BLaER1 treated with 17β-estradiol and CSF1 and Interleukin-3, amounts not matched to agents 10 nM and 100 nM (cell line): ENCODE measurements around the gene PRIM1.
A peak's percentile ranks its signal among the peaks of the same experiment; 100 is the strongest.

ENCODE experiments used
- H3K27ac ChIP-seq, 11 experiments: shearing (Covaris generic); formaldehyde crosslinking; 2 replicates each; pipeline ENCODE4 v1.8.1; 2022
- H3K27me3 ChIP-seq, 11 experiments: shearing (Covaris generic); formaldehyde crosslinking; 2 replicates each; pipeline ENCODE4 v1.8.1; 2022
- H3K36me3 ChIP-seq, 11 experiments: shearing (Covaris generic); formaldehyde crosslinking; 2 replicates each; pipeline ENCODE4 v1.8.1; 2022
- H3K4me1 ChIP-seq, 10 experiments: shearing (Covaris generic); formaldehyde crosslinking; 2 replicates each; pipeline ENCODE4 v1.8.1; 2022
- H3K4me2 ChIP-seq, 11 experiments: shearing (Covaris generic); formaldehyde crosslinking; 2 replicates each; pipeline ENCODE4 v1.8.1; 2022
- H3K4me3 ChIP-seq, 10 experiments: shearing (Covaris generic); formaldehyde crosslinking; 2 replicates each; pipeline ENCODE4 v1.8.1; 2022
- H3K9ac ChIP-seq, 11 experiments: shearing (Covaris generic); formaldehyde crosslinking; 2 replicates each; pipeline ENCODE4 v1.8.1; 2022
- H3K9me3 ChIP-seq, 11 experiments: shearing (Covaris generic); formaldehyde crosslinking; replicated peaks in 1 of 11; 2 replicates each; pipeline ENCODE4 v1.8.1; 2022
- H4K20me1 ChIP-seq, 11 experiments: shearing (Covaris generic); formaldehyde crosslinking; 2 replicates each; pipeline ENCODE4 v1.8.1; 2022
- Cebpa-rat ChIP-seq, 11 experiments: shearing (Covaris generic); IDR thresholded peaks; 2 replicates each; pipeline ENCODE4 v1.8.1; 2022

PRIM1 gene

DNA sequence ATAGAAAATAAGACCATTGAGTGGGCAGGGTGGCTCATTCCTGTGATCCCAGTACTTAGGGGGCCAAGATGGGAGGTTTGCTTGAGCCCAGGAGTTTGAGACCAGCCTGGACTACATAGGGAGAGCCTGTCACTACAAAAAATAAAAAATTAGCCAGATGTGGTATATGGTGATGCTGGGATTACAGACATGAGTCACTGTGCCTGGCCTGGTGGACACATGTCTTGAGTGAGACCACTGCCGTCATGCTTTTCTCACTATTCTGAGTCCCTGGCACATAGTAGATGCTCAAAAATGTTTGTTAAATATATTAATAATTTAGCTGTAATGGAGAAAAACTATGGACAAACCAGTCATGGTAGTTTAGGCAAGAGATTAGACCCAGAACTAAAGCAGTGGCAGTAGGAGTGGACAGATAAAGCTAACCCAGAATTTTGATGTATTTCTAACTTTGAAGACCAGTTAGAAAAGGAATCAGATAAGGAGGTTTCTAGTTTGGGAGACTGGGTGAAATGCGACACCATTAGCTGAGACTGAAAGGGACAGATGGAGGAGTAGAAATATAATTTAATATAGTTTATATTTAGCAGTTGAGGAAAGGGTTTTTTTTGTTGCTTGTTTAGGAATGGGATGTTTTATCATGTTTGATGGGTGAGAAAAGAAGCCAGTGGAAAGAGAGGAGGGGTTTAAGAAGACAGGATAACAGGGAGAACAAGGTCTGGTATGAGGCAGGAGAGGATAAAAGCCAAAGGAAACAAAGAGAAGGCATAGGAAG, 56.6 kb downstream of the PRIM1 start:
- no peaks in the 10 kb centered on the region for H4K20me1 ChIP-seq
- no peak for TF ChIP-seq Cebpa-rat (IDR thresholded peaks at IDR 0.05)
- H3K36me3 ChIP-seq = no peaks in the 10 kb centered on the region
- H3K9me3 ChIP-seq = peaks cover 0 to 8% (median 6%) of the 10 kb centered on the region in 11 experiments; a peak in 7 of 22 replicates
- H3K27ac ChIP-seq = peak overlapping the region in 9 of 11 experiments; percentile 16 to 99 (median 50); a peak in 17 of 22 replicates
- peak overlapping the region in 6 of 11 experiments; percentile 3 to 40 (median 12); a peak in 8 of 22 replicates for H3K9ac ChIP-seq
- H3K4me2 ChIP-seq = peak overlapping the region in 4 of 11 experiments; percentile 11 to 25 (median 18); a peak in 3 of 22 replicates
- H3K27me3 ChIP-seq = no peaks in the 10 kb centered on the region
- H3K4me1 ChIP-seq = peaks cover 18 to 49% (median 36%) of the 10 kb centered on the region in 10 experiments
- no peak overlapping the region for H3K4me3 ChIP-seq

DNA sequence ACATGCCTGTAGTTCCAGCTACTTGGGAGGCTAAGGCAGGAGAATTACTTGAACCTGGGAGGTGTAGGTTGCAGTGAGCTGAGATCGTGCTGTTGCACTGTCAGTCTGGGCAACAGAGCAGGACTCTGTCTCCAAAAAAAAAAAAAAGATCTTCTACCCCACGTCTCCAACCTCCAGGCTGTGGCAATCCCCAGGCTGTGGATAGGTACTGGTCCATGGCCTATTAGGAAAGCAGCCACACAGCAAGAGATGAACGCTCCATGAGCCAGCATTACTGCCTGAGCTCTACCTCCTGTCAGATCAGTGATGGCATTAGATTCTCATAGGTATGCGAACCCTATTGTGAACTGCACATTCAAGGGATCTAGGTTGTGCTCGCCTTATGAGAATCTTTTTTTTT, 58.0 kb downstream of the PRIM1 start:
- H3K27ac ChIP-seq = peak overlapping the region in 2 of 11 experiments; percentile 18 to 35; a peak in 3 of 22 replicates
- H3K9me3 ChIP-seq = peaks cover 0 to 8% (median under 1%) of the 10 kb centered on the region in 11 experiments; a peak in 5 of 22 replicates
- H3K4me1 ChIP-seq = peaks cover 17 to 49% (median 30%) of the 10 kb centered on the region in 10 experiments
- H3K9ac ChIP-seq = no peak overlapping the region
- H3K4me2 ChIP-seq = no peak overlapping the region
- H3K27me3 ChIP-seq = no peaks in the 10 kb centered on the region
- no peak for TF ChIP-seq Cebpa-rat (IDR thresholded peaks at IDR 0.05)
- no peak overlapping the region for H3K4me3 ChIP-seq
- no peaks in the 10 kb centered on the region for H3K36me3 ChIP-seq
- H4K20me1 ChIP-seq = no peaks in the 10 kb centered on the region

DNA sequence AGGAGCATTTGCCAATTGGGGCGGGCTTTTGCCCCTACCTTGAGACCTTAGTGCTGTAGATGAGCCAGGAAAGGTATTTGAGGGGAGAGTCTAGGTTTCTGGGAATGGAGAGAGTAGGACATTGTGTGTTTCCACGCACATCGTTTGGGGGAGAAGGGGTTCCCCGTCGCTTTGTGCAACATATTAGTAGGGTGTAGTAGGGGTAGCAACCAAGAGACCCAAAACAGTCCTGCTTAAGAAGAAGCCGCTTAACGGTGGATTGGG, 63.3 kb downstream of the PRIM1 start:
- Histone ChIP-seq H3K4me3 (peak overlapping the region; percentile 49 to 100 (median 67)), H3K9me3 (peaks cover 0 to 8% (median 0%) of the 10 kb centered on the region in 11 experiments; a peak in 2 of 22 replicates), H3K4me2 (peak overlapping the region; percentile 76 to 97 (median 89)), H3K9ac (peak overlapping the region; percentile 95 to 100 (median 98)), H3K36me3 (peaks cover 0 to 32% (median 25%) of the 10 kb centered on the region in 11 experiments; a peak in 15 of 22 replicates), H4K20me1 (peaks cover 28 to 40% (median 37%) of the 10 kb centered on the region in 11 experiments), H3K27ac (peak overlapping the region; percentile 88 to 99 (median 97)), H3K27me3 (no peaks in the 10 kb centered on the region), H3K4me1 (peaks cover 15 to 25% (median 18%) of the 10 kb centered on the region in 10 experiments)
- TF ChIP-seq Cebpa-rat (IDR thresholded peaks at IDR 0.05) = no peak

DNA sequence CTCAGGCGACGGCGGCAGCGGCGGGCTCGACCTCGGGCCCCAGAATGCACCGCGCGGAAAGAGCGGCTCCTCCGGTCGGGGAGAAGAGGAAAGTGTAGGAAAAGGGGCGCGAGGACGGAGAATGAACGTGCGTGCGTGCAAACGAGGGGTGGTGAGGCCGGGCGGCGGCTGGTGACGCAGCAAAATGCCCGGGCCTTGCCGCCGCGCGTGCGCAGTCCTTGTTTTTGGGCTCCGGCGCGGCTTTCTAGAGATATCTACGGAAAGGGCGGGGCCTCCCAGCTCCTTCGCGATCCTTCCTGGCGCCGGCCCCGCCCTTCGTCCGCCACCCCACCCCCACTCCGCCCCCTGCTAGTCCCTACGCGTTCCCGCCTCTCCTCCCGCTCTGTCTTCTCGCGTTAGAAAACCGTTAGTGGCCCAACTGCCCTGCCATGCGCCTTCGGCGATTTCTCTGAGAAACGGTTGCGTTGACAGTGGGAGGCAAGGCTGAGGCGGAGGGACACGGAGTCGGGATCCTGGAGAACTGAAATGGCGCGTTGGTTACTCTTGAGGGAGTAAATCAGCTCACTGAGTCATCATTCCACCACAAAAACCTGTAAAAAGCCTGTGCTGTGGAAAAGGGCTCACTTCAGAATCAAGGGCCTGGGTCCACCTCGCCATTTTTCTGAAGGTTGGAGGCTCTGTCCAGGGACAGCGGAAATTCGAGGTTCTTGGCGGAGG, 63.8 kb downstream of the PRIM1 start, which contains the start of gene PTGES3:
PTGES3 (minus strand) TSS at position 156 of the 717 bp plus-strand sequence. CDS start 285 bp downstream, outside the sequence.
- peak within 1 kb of the TSS; percentile 95 to 100 (median 98) for H3K9ac ChIP-seq
- peak within 1 kb of the TSS; percentile 96 to 99 (median 97) for H3K27ac ChIP-seq
- H3K4me3 ChIP-seq = peak within 1 kb of the TSS; percentile 76 to 100 (median 97)
- H3K27me3 ChIP-seq = no peaks in the 10 kb centered on the region
- H3K4me2 ChIP-seq = peak within 1 kb of the TSS; percentile 80 to 99 (median 94)
- peaks cover 0 to 8% (median 0%) of the 10 kb centered on the region in 11 experiments; a peak in 2 of 22 replicates for H3K9me3 ChIP-seq
- peaks cover 18 to 30% (median 23%) of the 10 kb centered on the region in 10 experiments for H3K4me1 ChIP-seq
- peaks cover 0 to 37% (median 27%) of the 10 kb centered on the region in 11 experiments; a peak in 16 of 22 replicates for H3K36me3 ChIP-seq
- peaks cover 33 to 44% (median 42%) of the 10 kb centered on the region in 11 experiments for H4K20me1 ChIP-seq
- no peak for TF ChIP-seq Cebpa-rat (IDR thresholded peaks at IDR 0.05)

DNA sequence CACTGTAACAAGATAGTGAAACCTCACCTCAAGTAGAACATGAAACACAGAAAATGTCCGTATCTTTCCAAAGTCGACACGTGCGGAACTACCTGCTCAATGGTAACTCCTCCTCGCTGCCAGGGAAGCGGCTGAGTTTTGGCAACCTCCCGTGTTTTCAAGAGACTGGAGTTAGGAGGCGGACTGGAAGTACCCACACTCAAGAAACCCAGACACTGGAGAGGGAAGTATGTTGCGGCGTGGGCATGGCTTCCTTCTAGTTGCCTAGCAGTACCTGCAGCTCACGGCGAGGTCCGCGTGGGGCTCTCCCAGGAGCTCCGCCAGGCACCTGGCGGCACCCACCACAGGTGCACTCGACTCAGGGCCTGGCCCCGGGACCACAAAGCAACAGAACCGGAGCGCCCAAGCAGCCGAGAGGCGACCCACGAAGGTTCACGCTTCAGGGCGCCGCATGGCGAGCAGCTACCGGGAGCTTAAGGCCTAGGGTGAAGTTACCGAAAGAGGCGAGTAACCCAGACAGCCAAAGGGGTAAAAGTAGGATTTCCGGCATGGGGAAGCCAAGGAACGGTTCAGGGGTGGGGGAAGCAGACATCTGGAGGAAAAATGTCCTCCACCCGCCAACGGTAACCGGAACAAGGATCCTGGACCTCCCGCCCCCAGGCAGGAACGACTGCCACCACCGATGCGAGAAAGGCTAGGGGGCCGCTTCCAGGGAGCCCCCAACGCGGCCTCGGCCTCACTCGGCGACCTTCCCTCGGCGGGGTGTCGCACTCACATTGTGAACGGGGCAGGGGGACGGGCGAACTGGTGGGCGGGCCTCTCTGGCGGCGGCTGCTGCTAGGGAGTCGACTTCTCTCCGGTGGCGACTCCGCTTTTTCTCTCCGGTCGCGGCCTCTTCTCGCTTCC, 64.6 kb downstream of the PRIM1 start:
- H3K9ac ChIP-seq = peak overlapping the region; percentile 95 to 100 (median 98)
- no peak for TF ChIP-seq Cebpa-rat (IDR thresholded peaks at IDR 0.05)
- peak overlapping the region; percentile 71 to 99 (median 88) for H3K4me2 ChIP-seq
- H3K4me3 ChIP-seq = peak overlapping the region; percentile 76 to 100 (median 97)
- peaks cover 0 to 45% (median 35%) of the 10 kb centered on the region in 11 experiments; a peak in 18 of 22 replicates for H3K36me3 ChIP-seq
- peaks cover 26 to 38% (median 31%) of the 10 kb centered on the region in 10 experiments for H3K4me1 ChIP-seq
- H3K9me3 ChIP-seq = peaks cover 0 to 8% (median 0%) of the 10 kb centered on the region in 11 experiments; a peak in 2 of 22 replicates
- H4K20me1 ChIP-seq = peaks cover 41 to 53% (median 50%) of the 10 kb centered on the region in 11 experiments
- no peaks in the 10 kb centered on the region for H3K27me3 ChIP-seq
- peak overlapping the region; percentile 89 to 99 (median 97) for H3K27ac ChIP-seq

GRCh38 chr12:56684745-56685359, 67.3 kb downstream of the PRIM1 start:
- H3K4me1 ChIP-seq = peaks cover 37 to 59% (median 47%) of the 10 kb centered on the region in 10 experiments
- H3K4me2 ChIP-seq = peak overlapping the region; percentile 71 to 99 (median 88)
- H3K36me3 ChIP-seq = peaks cover 12 to 71% (median 61%) of the 10 kb centered on the region in 11 experiments

GRCh38 chr12:56682323-56682722, 69.8 kb downstream of the PRIM1 start:
- TF ChIP-seq Cebpa-rat (IDR thresholded peaks at IDR 0.05) = no peak
- peaks cover 33 to 96% (median 85%) of the 10 kb centered on the region in 11 experiments for H3K36me3 ChIP-seq
- no peaks in the 10 kb centered on the region for H3K27me3 ChIP-seq
- peak overlapping the region in 4 of 10 experiments; percentile 6 to 100 (median 56); a peak in 3 of 20 replicates for H3K4me3 ChIP-seq
- H3K4me1 ChIP-seq = peaks cover 28 to 73% (median 48%) of the 10 kb centered on the region in 10 experiments
- H4K20me1 ChIP-seq = peaks cover 92 to 100% (median 100%) of the 10 kb centered on the region in 11 experiments
- peak overlapping the region; percentile 71 to 99 (median 88) for H3K4me2 ChIP-seq
- H3K27ac ChIP-seq = peak overlapping the region in 3 of 11 experiments; percentile 15 to 99 (median 97); a peak in 3 of 22 replicates
- peak overlapping the region in 8 of 11 experiments; percentile 11 to 100 (median 98); a peak in 7 of 22 replicates for H3K9ac ChIP-seq
- no peaks in the 10 kb centered on the region for H3K9me3 ChIP-seq

More at GRCh38 chr12:56684745-56685359, 67.3 kb downstream of the PRIM1 start:
- Histone ChIP-seq H3K4me3 (peak overlapping the region; percentile 76 to 100 (median 97)), H3K9me3 (peaks cover 0 to 7% (median 0%) of the 10 kb centered on the region in 11 experiments; a peak in 2 of 22 replicates), H3K27me3 (no peaks in the 10 kb centered on the region), H3K9ac (peak overlapping the region; percentile 95 to 100 (median 98)), H4K20me1 (peaks cover 67 to 79% (median 77%) of the 10 kb centered on the region in 11 experiments), H3K27ac (peak overlapping the region; percentile 66 to 99 (median 97))
- TF ChIP-seq Cebpa-rat (IDR thresholded peaks at IDR 0.05) = no peak
